Activated CD4-positive, alpha-beta T cell treated with anti-CD3 and anti-CD28 coated beads, Interleukin-2, amount 10 ng/mL, durations not matched to agents 7 days and 5 days (primary cell): ENCODE data around the gene ERC1. TPM values are rescaled to one million over a fixed set of nuclear protein-coding genes. Genes with fewer than 3 reads are reported as not detected.
"Not testable (repeated sequence)": the region's sequence is repeated elsewhere in the genome, so short reads cannot be mapped to it uniquely, and the experiment has no call there.

Source experiments
- CTCF ChIA-PET: fragments of 350-600 bp; sonication (Branson Sonifier 250); formaldehyde crosslinking; loops from one replicate; lab custom pipeline; 2021; ENCODE audit warnings: antibody characterized with exemption; lab: Charles Lee
- POLR2A ChIA-PET: fragments of 350-600 bp; sonication (Branson Sonifier 250); formaldehyde crosslinking; loops from one replicate; lab custom pipeline; 2021; ENCODE audit warnings: antibody characterized with exemption; lab: Charles Lee
- DNase-seq: peaks from one replicate; pipeline ENCODE4 v3.0.0-alpha.2; 2020
- H3K27ac Mint-ChIP-seq: one replicate; pipeline ENCODE4 v1.8.0; 2021; ENCODE audit warnings: mild to moderate bottlenecking, moderate library complexity, mixed read lengths
- H3K27me3 Mint-ChIP-seq: one replicate; pipeline ENCODE4 v1.8.0; 2021; ENCODE audit warnings: mixed read lengths
- H3K36me3 Mint-ChIP-seq: one replicate; pipeline ENCODE4 v1.8.0; 2021; ENCODE audit warnings: low read depth, mixed read lengths
- H3K4me1 Mint-ChIP-seq: one replicate; pipeline ENCODE4 v1.8.0; 2021; ENCODE audit warnings: mixed read lengths
- H3K4me3 Mint-ChIP-seq: one replicate; pipeline ENCODE4 v1.8.0; 2021; ENCODE audit warnings: mild to moderate bottlenecking, moderate library complexity, mixed read lengths
- H3K9me3 Mint-ChIP-seq: one replicate; pipeline ENCODE4 v1.8.0; 2021; ENCODE audit warnings: mixed read lengths
- total RNA-seq, 2 experiments: library from RNA; stranded (reverse); gene quantifications; one replicate each; pipeline ENCODE4 v1.2.3, GENCODE V29; 2021

ERC1 gene
- total RNA-seq, 2 experiments from 2014 or later = 38.7 to 43.4 TPM

- DNase-seq = no peak
- H3K4me1 Mint-ChIP-seq = peaks cover 2% of the 10 kb centered on the region
- no peak overlapping the region for H3K27ac Mint-ChIP-seq
- no peaks in the 10 kb centered on the region for H3K27me3 Mint-ChIP-seq
- ChIA-PET CTCF (interaction anchor here (1.0 kb wide), 1 partner anchor 41 kb away, joined by 4 read pairs; no protein-coding TSS in a partner anchor), POLR2A (no interaction called here)
- no peaks in the 10 kb centered on the region for H3K9me3 Mint-ChIP-seq
- no peak overlapping the region for H3K4me3 Mint-ChIP-seq
- peaks cover 3% of the 10 kb centered on the region for H3K36me3 Mint-ChIP-seq
Measured at GRCh38 chr12:1343422-1343821, 352.4 kb downstream of the ERC1 start.

GRCh38 chr12:1344245-1344644 is 353.2 kb downstream of the ERC1 start:
- DNase-seq = no peak
- H3K9me3 Mint-ChIP-seq = no peaks in the 10 kb centered on the region
- ChIA-PET CTCF (interaction anchor here (1.0 kb wide), 1 partner anchor 40 kb away, joined by 4 read pairs; no protein-coding TSS in a partner anchor), POLR2A (no interaction called here)
- no peaks in the 10 kb centered on the region for H3K27me3 Mint-ChIP-seq
- H3K4me1 Mint-ChIP-seq = peaks cover 2% of the 10 kb centered on the region
- no peak overlapping the region for H3K4me3 Mint-ChIP-seq
- H3K27ac Mint-ChIP-seq = no peak overlapping the region
- H3K36me3 Mint-ChIP-seq = peaks cover 3% of the 10 kb centered on the region

GRCh38 chr12:1346126-1346525 is 355.1 kb downstream of the ERC1 start:
- Mint-ChIP-seq H3K4me3 (no peak overlapping the region), H3K27me3 (no peaks in the 10 kb centered on the region), H3K4me1 (peaks cover 2% of the 10 kb centered on the region), H3K36me3 (peaks cover 3% of the 10 kb centered on the region), H3K9me3 (no peaks in the 10 kb centered on the region), H3K27ac (no peak overlapping the region)
- DNase-seq = no peak
- ChIA-PET POLR2A (no interaction called here), CTCF (no interaction called here)

GRCh38 chr12:1347294-1347693 is 356.3 kb downstream of the ERC1 start:
- Mint-ChIP-seq H3K36me3 (no peaks in the 10 kb centered on the region), H3K27ac (no peak overlapping the region), H3K27me3 (no peaks in the 10 kb centered on the region), H3K4me3 (no peak overlapping the region), H3K4me1 (peaks cover 2% of the 10 kb centered on the region), H3K9me3 (no peaks in the 10 kb centered on the region)
- DNase-seq = no peak
- CTCF ChIA-PET = no interaction called here
- POLR2A ChIA-PET = no interaction called here

- H3K4me1 Mint-ChIP-seq = peaks cover 2% of the 10 kb centered on the region
- H3K9me3 Mint-ChIP-seq = no peaks in the 10 kb centered on the region
- DNase-seq = no peak
- CTCF ChIA-PET = no interaction called here
- H3K27ac Mint-ChIP-seq = no peak overlapping the region
- H3K27me3 Mint-ChIP-seq = no peaks in the 10 kb centered on the region
- H3K4me3 Mint-ChIP-seq = no peak overlapping the region
- POLR2A ChIA-PET = no interaction called here
- H3K36me3 Mint-ChIP-seq = no peaks in the 10 kb centered on the region
Measured at GRCh38 chr12:1348606-1349005, 357.6 kb downstream of the ERC1 start.

GRCh38 chr12:1350055-1350933 is 359.3 kb downstream of the ERC1 start:
- Mint-ChIP-seq H3K4me3 (no peak overlapping the region), H3K4me1 (no peaks in the 10 kb centered on the region), H3K9me3 (no peaks in the 10 kb centered on the region), H3K36me3 (no peaks in the 10 kb centered on the region), H3K27ac (no peak overlapping the region), H3K27me3 (no peaks in the 10 kb centered on the region)
- POLR2A ChIA-PET = no interaction called here
- CTCF ChIA-PET = interaction anchor here (0.6 kb wide), 1 partner anchor 56 kb away, joined by 4 read pairs; no protein-coding TSS in a partner anchor
- no peak for DNase-seq

- H3K27me3 Mint-ChIP-seq = no peaks in the 10 kb centered on the region
- H3K4me1 Mint-ChIP-seq = no peaks in the 10 kb centered on the region
- no peaks in the 10 kb centered on the region for H3K36me3 Mint-ChIP-seq
- no peak overlapping the region for H3K4me3 Mint-ChIP-seq
- no peak overlapping the region for H3K27ac Mint-ChIP-seq
- DNase-seq = no peak
- ChIA-PET CTCF (no interaction called here), POLR2A (interaction anchor here (0.6 kb wide), 1 partner anchor 173 kb away, joined by 3 read pairs; no protein-coding TSS in a partner anchor)
- no peaks in the 10 kb centered on the region for H3K9me3 Mint-ChIP-seq
Measured at GRCh38 chr12:1350934-1351240, 359.9 kb downstream of the ERC1 start.

GRCh38 chr12:1351926-1352325 is 360.9 kb downstream of the ERC1 start:
- Mint-ChIP-seq H3K27me3 (no peaks in the 10 kb centered on the region), H3K36me3 (no peaks in the 10 kb centered on the region), H3K4me3 (no peak overlapping the region), H3K27ac (no peak overlapping the region), H3K9me3 (no peaks in the 10 kb centered on the region), H3K4me1 (no peaks in the 10 kb centered on the region)
- ChIA-PET CTCF (no interaction called here), POLR2A (interaction anchor here (0.6 kb wide), 1 partner anchor 827 kb away, joined by 7 read pairs; no protein-coding TSS in a partner anchor)
- no peak for DNase-seq

DNA sequence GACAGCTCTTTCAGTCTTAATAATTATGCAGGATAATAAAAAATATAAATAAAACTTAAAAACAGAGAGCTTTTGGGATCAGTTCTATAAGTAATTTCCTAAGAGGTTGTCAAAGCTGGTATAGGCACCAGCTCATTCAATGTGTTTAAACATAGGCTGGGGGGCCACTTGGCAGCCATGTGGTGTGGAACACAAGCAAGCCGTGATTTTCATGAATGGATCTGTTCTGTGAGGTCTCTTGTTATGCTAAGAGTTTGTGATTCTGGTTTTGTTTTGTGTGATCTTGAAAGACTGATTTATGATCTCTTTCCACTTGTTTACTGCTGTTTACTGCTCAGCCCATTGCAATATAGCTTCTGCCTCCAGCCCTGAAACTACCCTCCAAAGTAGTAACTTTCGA is 362.4 kb downstream of the ERC1 start:
- ChIA-PET CTCF (interaction anchor here (0.7 kb wide), 1 partner anchor 15 kb away, joined by 3 read pairs; no protein-coding TSS in a partner anchor), POLR2A (no interaction called here)
- Mint-ChIP-seq H3K27ac (no peak overlapping the region), H3K9me3 (no peaks in the 10 kb centered on the region), H3K4me1 (no peaks in the 10 kb centered on the region), H3K36me3 (no peaks in the 10 kb centered on the region), H3K27me3 (no peaks in the 10 kb centered on the region), H3K4me3 (no peak overlapping the region)
- no peak for DNase-seq

- DNase-seq = no peak
- no peaks in the 10 kb centered on the region for H3K36me3 Mint-ChIP-seq
- H3K4me3 Mint-ChIP-seq = no peak overlapping the region
- H3K27me3 Mint-ChIP-seq = no peaks in the 10 kb centered on the region
- CTCF ChIA-PET = no interaction called here
- no peak overlapping the region for H3K27ac Mint-ChIP-seq
- no peaks in the 10 kb centered on the region for H3K9me3 Mint-ChIP-seq
- H3K4me1 Mint-ChIP-seq = no peaks in the 10 kb centered on the region
- POLR2A ChIA-PET = no interaction called here
Measured at GRCh38 chr12:1355396-1355795, 364.4 kb downstream of the ERC1 start.

DNA sequence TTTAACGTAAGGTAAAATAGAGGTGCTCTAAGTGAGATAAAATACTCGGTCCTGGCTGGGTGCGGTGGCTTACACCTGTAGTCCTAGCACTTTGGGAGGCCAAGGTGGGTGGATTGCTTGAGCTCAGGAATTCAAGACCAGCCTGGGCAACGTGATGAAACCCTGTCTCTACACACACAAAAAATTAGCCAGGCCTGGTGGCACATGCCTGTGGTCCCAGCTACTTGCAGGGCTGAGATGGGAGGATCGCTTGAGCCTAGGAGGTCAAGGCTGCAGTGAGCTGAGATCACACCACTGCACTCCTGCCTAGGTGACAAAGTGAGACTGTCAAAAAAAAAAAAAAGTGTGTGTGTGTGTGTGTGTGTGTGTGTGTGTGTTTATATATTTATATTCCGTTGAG is 364.8 kb downstream of the ERC1 start:
- CTCF ChIA-PET, H3K4me1 Mint-ChIP-seq, POLR2A ChIA-PET, H3K36me3 Mint-ChIP-seq, DNase-seq, H3K27me3 Mint-ChIP-seq, H3K27ac Mint-ChIP-seq, H3K4me3 Mint-ChIP-seq, H3K9me3 Mint-ChIP-seq: not testable (repeated sequence)

GRCh38 chr12:1356285-1356684 is 365.3 kb downstream of the ERC1 start:
- no peaks in the 10 kb centered on the region for H3K36me3 Mint-ChIP-seq
- H3K4me1 Mint-ChIP-seq = no peaks in the 10 kb centered on the region
- ChIA-PET POLR2A (no interaction called here), CTCF (no interaction called here)
- no peak overlapping the region for H3K4me3 Mint-ChIP-seq
- no peak overlapping the region for H3K27ac Mint-ChIP-seq
- DNase-seq = no peak
- no peaks in the 10 kb centered on the region for H3K27me3 Mint-ChIP-seq
- H3K9me3 Mint-ChIP-seq = no peaks in the 10 kb centered on the region

DNA sequence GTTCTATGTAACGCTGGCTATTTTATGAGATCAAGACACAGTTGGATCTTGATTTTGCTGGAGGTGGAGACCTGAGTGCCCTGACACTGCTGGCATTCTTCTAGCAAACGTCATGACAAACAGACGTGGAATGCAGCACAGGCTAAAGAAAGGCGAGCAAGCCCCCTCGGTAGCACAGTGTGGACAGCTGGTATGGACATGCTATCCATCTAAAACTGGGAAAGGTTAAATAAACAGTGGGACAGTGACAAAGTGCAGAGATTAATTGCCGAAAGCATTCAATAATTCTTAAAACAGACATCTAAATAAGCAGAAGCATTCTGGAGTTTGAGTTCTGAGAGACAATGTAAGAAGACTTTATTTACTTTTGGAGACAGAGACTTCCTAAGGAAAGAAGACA is 366.1 kb downstream of the ERC1 start:
- H3K9me3 Mint-ChIP-seq = no peaks in the 10 kb centered on the region
- CTCF ChIA-PET = no interaction called here

More for the DNA sequence above, 366.1 kb downstream of the ERC1 start:
- H3K4me3 Mint-ChIP-seq = no peak overlapping the region
- no peak for DNase-seq
- H3K27ac Mint-ChIP-seq = no peak overlapping the region
- no peaks in the 10 kb centered on the region for H3K27me3 Mint-ChIP-seq
- H3K36me3 Mint-ChIP-seq = no peaks in the 10 kb centered on the region
- POLR2A ChIA-PET = no interaction called here
- no peaks in the 10 kb centered on the region for H3K4me1 Mint-ChIP-seq
